SH-SY5Y (cell line): Measurements from ENCODE around the gene FMNL2.

Source experiments
- GATA2 ChIP-seq: IDR thresholded peaks from 2 replicates; pipeline ENCODE4 v1.6.1; 2011; ENCODE audit warnings: mild to moderate bottlenecking, low read depth, low read length
- GATA3 ChIP-seq: IDR thresholded peaks from 2 replicates; pipeline ENCODE4 v1.6.1; 2011; ENCODE audit warnings: low read depth, mild to moderate bottlenecking, low read length, moderate library complexity

GRCh38 chr2:152627351-152627957, 292.5 kb downstream of the FMNL2 start:
- no peak for TF ChIP-seq GATA2
- TF ChIP-seq GATA3: no peak
